Esophagus mucosa (tissue), 1 donor: ENCODE data around the gene TMEM45A. TPM values are rescaled to one million over a fixed set of nuclear protein-coding genes. Genes with fewer than 3 reads are reported as not detected.

Experiments
- total RNA-seq: library from RNA; stranded (reverse); gene quantifications from one replicate; pipeline ENCODE4 v1.2.4, GENCODE V29; 2023
- donor health status: DM: yes; HTN: yes; CAD: no.

Gene TMEM45A
- total RNA-seq, 1 donor from 2014 or later: 13.6 TPM

Other genes with a start within 250 kb of the TMEM45A start
- gene TBC1D23, start 231.6 kb upstream of the TMEM45A start, total RNA-seq: 25.1 TPM
- 48.7 TPM for gene NIT2, start 157.9 kb upstream of the TMEM45A start, total RNA-seq
- gene TOMM70, start 91.5 kb upstream of the TMEM45A start, total RNA-seq: 33.0 TPM
- 0.64 TPM for gene LNP1, start 91.1 kb upstream of the TMEM45A start, total RNA-seq
- not detected for gene ADGRG7, start 117.0 kb downstream of the TMEM45A start, total RNA-seq
- gene TFG, start 216.9 kb downstream of the TMEM45A start, total RNA-seq: 65.9 TPM